NCI-H1436 treated with DMSO at 0.1 percent for 48 hours (cell line): ENCODE results near the gene ACLY.
"Not testable (repeated sequence)": the region's sequence is repeated elsewhere in the genome, so short reads cannot be mapped to it uniquely, and the experiment has no call there.

Source experiments
- DNase-seq: peaks from one replicate; lab custom pipeline; 2025; lab: John Stamatoyannopoulos, UW

The ACLY gene

GRCh38 chr17:41910701-41911391 is 7.9 kb downstream of the ACLY start:
- DNase-seq, result no peak

- DNase-seq, result no peak
Observed at GRCh38 chr17:41909088-41909487, 9.7 kb downstream of the ACLY start.

GRCh38 chr17:41907633-41908539 is 10.9 kb downstream of the ACLY start:
- DNase-seq, result no peak

DNA sequence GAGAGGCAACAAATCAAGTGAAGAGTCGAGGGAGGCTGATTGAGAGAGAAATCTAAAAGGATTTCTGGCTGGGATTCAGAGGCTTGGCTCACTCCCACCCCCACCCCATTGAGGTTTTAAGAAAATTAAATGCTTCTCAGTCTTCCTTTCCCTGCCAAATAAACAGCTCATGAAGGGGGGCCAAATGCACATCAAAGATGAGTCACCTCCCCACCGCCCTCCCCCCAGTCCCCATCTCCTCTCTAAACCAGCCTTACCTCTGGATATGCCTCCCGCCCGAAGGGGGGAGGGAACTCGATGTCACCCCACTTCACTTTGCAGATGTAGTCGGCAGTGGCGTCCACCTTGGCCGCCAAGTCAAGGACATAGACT is 11.6 kb downstream of the ACLY start:
- no peak for DNase-seq

DNA sequence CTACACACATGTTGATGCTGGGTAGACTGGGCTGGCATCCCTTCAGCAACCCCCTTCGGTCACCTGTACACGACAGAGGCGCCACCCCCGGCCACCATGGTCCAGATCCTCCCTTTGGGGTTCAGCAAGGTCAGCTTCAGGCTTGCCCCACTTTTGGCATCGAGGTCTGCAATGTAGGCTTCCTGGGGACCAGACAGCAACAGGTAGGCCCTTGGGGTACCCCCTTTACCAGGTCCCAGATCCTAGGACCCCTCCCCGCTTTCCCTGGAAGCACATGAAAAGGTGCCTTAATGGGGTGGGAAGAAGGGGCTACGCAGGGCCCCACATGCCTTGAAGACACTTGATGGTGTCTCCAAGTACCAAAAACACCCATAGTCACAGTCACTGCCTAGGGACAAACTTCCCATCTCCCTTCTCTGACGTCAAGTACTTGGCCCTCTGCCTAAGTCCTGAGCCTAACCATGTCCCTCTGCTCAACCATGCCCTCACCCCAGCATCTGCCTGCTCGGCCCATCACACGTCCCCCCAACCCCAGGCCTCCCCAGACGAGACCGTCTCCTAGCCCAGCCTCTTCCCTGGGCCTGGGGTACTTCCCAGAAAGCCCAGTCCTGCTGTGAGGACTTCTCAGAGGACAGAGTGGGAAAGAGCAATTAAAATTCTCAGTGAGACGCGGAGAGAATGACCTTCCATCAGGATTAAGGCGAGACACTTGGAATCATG is 12.1 kb downstream of the ACLY start:
- DNase-seq, result no peak

GRCh38 chr17:41905172-41905571 is 13.6 kb downstream of the ACLY start:
- no peak for DNase-seq

- no peak for DNase-seq
Observed at GRCh38 chr17:41904242-41904841, 14.4 kb downstream of the ACLY start.

DNA sequence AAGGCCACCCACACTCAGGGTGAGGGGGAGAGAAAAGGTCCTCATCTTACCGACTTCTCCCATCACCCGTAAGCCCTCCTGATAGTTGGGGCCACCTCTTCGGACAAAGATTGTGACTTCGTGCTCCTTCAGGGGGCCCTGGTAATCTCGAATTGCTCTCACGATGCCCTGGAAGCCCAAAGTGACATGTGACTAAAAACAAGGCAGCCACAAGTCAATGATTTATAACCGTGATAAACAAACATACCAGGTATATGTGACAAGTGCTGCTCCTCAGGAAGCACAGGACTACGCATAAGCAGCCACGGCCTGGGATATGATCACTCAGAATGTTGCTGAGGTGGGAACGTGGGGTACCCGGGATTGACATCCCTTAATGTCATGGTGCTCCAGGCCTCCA is 17.1 kb downstream of the ACLY start:
- DNase-seq, result no peak

DNA sequence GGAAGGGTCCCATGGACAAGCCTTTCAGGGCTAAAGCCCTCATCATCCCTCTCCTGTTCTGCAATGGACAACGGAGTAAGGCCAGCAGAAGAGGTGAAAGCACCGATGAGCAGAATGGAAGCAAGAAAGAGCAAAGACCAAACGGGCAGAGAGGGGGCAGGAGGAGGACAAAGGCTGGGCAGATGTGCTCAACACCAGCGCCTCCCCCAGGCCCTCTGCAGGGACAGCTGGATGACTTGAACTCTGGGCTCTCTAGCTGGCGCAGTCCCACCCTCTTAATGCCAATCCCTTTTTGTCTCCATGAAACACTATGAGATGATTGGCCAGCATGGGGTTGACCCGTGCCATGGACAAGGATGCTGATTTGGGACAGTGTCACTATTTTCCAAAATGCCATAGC is 22.0 kb downstream of the ACLY start:
- no peak for DNase-seq

DNA sequence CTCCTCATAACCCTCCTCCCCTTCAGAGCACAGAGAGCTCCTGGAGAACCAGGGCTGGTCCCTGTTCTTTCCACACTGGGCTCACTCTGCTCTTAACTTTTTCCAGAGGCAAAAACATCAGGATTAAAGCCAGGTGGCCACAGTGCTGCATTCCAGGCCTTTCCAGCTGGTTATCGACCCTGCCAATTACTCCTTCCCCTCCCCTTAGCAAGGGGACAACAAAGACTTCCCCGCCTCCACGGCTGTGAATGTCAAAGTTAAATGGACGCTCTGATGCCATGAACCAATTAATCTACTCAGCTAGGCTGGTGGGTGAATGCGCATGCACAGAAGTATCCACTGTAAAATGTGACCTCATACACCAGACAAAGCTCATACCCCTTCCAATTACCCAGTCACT is 23.1 kb downstream of the ACLY start:
- no peak for DNase-seq

- DNase-seq, result no peak
Observed at GRCh38 chr17:41894791-41895331, 23.9 kb downstream of the ACLY start.

GRCh38 chr17:41893384-41893783 is 25.4 kb downstream of the ACLY start:
- DNase-seq, result no peak

DNA sequence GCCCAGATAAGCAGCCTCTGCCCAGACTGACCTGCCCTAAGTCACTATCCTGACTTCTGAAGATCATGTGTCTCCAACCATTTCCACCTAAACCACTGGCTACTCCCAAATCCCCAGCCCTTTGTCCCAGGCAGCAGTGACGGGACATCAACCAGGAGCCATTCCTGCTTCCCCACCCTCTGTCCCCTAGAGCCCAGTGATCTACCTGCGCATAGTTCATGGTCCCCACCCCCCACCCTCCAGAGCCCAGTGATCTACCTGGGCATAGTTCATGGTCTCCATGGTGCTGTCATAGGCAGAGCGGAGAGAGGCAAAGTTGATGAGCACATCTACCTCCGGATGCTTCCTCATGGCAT is 26.8 kb downstream of the ACLY start:
- no peak for DNase-seq

- no peak for DNase-seq
Observed at GRCh38 chr17:41891135-41892020, 27.4 kb downstream of the ACLY start.

- DNase-seq, result no peak
Observed at GRCh38 chr17:41888332-41888965, 30.3 kb downstream of the ACLY start.

DNA sequence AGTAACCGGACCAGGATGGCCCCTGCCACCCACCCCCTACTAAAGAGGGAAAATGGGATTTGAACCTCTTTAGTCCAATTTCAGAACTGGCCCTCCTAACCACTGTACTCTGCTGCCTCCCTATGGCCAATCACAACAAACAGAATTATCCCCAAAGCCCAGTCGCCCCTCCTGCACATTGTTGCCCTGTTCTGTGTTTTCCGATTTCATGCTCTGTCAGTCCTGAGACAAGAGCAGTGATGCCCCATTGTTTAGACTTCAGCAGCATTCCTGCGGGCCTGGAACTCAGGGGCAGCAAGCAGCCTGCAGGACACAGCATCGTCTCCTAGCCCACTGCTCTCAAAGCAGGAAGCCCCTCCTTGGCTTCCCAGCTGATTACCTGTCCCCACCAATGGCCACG is 33.0 kb downstream of the ACLY start:
- no peak for DNase-seq

- DNase-seq, result no peak
Observed at GRCh38 chr17:41882756-41883155, 36.0 kb downstream of the ACLY start.

DNA sequence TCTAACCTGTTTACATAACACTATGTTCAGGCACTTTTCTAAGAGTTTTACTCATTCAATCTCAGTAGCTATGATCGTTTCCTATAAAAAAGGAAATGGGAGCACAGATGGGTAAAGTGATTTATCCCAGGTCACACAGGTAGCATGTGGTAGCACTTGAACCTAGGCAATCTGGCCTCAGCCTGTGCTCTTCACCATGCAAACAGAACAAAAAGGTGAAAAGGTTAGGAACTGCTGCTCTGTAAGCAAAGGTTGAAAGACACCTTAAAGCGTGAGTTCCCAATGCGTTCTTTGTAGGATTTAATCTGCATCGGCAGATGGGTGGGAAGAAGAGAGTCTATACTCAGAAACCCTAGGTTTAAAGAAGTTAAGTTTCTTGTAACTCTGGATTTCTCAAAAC is 38.6 kb downstream of the ACLY start:
- no peak for DNase-seq

DNA sequence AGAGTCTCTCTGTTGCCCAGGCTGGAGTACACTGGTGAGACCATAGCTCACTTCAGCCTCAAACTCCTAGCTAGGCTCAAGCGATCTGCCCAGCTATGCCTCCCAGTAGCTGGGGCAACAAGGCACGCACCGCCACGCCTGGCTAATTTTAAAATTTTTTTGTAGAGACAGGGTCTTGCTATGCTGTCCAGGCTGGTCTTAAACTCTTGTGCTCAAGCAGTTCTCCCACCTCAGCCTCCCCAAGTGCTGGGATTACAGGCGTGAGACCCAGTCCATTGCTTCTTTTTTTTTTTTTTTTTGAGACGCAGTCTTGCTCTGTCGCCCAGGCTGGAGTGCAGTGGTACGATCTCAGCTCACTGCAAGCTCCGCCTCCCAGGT is 44.5 kb downstream of the ACLY start:
- not testable (repeated sequence) for DNase-seq

DNA sequence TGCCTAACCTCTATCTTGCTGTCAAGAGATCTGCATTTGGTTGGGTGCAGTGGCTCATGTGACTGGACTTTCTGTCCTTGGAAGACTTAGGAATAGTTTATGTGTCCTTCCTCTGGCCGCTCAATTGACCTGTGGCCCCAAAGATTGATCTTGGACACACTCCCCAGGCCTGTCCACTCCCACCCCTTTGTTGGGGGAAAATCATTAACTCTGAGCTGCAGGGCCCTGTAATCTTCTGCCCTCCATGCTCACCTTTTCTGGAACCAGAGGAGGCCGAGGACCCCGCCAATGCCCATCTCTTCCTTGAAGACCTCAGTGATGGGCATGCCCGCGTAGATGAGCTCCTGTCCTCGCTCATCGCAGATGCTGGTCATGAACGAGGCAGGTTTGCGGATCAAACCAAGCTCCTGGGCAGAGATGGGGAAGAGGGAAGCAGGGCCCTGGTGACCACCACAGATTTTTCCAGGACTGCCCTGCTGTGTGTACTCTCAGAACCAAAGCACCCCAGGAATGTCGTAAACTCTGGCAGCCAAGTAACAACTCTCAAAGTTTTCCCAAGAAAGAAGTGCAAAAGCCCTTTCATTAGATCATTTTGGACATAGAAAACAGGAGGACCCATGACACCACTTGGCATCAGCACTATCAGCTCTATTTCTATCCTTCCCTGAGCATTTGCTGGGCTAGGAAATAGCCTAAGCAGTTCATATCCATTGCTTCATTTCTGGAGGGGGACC is 45.0 kb downstream of the ACLY start:
- DNase-seq, result no peak
